Natural killer cell (primary cell): Measurements from ENCODE around the gene RMRP. TPM values are rescaled to one million over a fixed set of nuclear protein-coding genes. Genes with fewer than 3 reads are reported as not detected.
"Not testable (repeated sequence)": the region's sequence is repeated elsewhere in the genome, so short reads cannot be mapped to it uniquely, and the experiment has no call there.

Experiments
- ATAC-seq, 3 donors: fragments of 150-1000 bp in 2 of 3; fragments of 200-7000 bp in 1 of 3; cut with Tn5 transposase; 1 replicate in 1 of 3; 2 replicates in 2 of 3; pipeline ENCODE4 v1.10.0; 2021; ENCODE audit warnings: mild to moderate bottlenecking in 2 of 3, moderate library complexity in 2 of 3
- DNase-seq, 2 donors: peaks; one replicate each; pipeline versions ENCODE4 v3.0.0 to v3.0.0-alpha.2; 2013 to 2021; ENCODE audit warnings: mixed read lengths in 1 of 2
- H3K27ac ChIP-seq: one replicate; pipeline ENCODE4 v1.5.1; 2013; ENCODE audit warnings: mild to moderate bottlenecking, low read length
- H3K27me3 ChIP-seq: one replicate; pipeline ENCODE4 v1.6.1; 2013; ENCODE audit warnings: low read length; ENCODE audit not compliant: control insufficient read depth, insufficient read depth
- H3K36me3 ChIP-seq: one replicate; pipeline ENCODE4 v1.6.1; 2013; ENCODE audit warnings: low read length; ENCODE audit not compliant: control insufficient read depth, insufficient read depth
- H3K4me1 ChIP-seq: one replicate; pipeline ENCODE4 v1.6.1; 2013; ENCODE audit warnings: low read length; ENCODE audit not compliant: control insufficient read depth, insufficient read depth
- H3K4me3 ChIP-seq: one replicate; pipeline ENCODE4 v1.5.1; 2013; ENCODE audit warnings: low read length
- H3K9me3 ChIP-seq: one replicate; pipeline ENCODE4 v1.6.1; 2013; ENCODE audit warnings: low read length; ENCODE audit not compliant: control insufficient read depth, insufficient read depth
- H3K27ac Mint-ChIP-seq, 2 donors: one replicate each; pipeline ENCODE4 v1.8.0; 2022; ENCODE audit warnings: mild to moderate bottlenecking in 2 of 2, mixed read lengths in 2 of 2, moderate library complexity in 1 of 2
- H3K27me3 Mint-ChIP-seq, 2 donors: one replicate each; pipeline ENCODE4 v1.8.0; 2022; ENCODE audit warnings: low read depth in 2 of 2, mixed read lengths in 2 of 2
- H3K36me3 Mint-ChIP-seq: one replicate; pipeline ENCODE4 v1.8.0; 2022; ENCODE audit warnings: mixed read lengths
- H3K4me1 Mint-ChIP-seq, 2 donors: one replicate each; pipeline ENCODE4 v1.8.0; 2022; ENCODE audit warnings: mixed read lengths in 2 of 2
- H3K4me3 Mint-ChIP-seq: one replicate; pipeline ENCODE4 v1.8.0; 2022; ENCODE audit warnings: mild to moderate bottlenecking, moderate library complexity, mixed read lengths
- H3K9me3 Mint-ChIP-seq, 2 donors: one replicate each; pipeline ENCODE4 v1.8.0; 2022; ENCODE audit warnings: mixed read lengths in 2 of 2
- WGBS: methylation state at CpG from one replicate; pipeline ENCODE4 v1.1.7; 2013; ENCODE audit warnings: missing lambda C conversion rate; ENCODE audit not compliant: insufficient coverage; 5-methylcytosine and 5-hydroxymethylcytosine counted together
- intact Hi-C: fragments of 100-400 bp; cut with micrococcal nuclease; formaldehyde crosslinking; loops from one replicate; pipeline ENCODE4 v1.14.2; 2022
- total RNA-seq, 4 donors: library from RNA; stranded (reverse); fragments of 120-200 nt in 1 of 4; gene quantifications; one replicate each; pipeline versions ENCODE4 v1.2.3 to v1.2.4, GENCODE V29; 2013 to 2022
- TF ChIP-seq, protein P1 (sequence below): fragments of 200-600 bp; IDR thresholded peaks from one replicate; pipeline ENCODE4 v1.8.0; 2022; ENCODE audit warnings: antibody characterized with exemption

The RMRP gene
- total RNA-seq, 3 donors from 2014 or later (not counting 1 experiment from before 2014, with no cell fraction given): 5,042 to 6,602 (median 5,874) TPM

DNA sequence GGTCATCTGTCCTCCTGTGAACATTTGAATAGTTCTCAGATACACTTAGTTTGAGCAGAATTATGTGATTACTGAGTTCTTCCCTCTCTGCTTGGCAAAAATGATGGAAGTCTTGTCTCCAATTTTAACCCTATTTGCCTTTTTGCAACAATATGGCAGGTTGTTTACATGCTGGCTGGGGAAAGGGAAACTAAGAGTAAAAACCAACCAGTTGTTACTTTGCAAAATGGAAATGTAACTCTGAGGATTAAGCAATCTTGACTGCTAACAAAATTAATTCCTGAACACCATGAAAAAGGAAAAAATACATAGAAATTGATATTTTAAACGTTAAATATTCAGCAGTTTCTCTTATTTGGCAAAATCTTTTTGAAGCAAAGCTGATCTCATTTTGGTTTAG, 18.2 kb downstream of the RMRP start:
- Histone ChIP-seq H3K27me3 (no peaks in the 10 kb centered on the region), H3K9me3 (no peaks in the 10 kb centered on the region), H3K4me3 (no peak overlapping the region), H3K36me3 (no peaks in the 10 kb centered on the region), H3K27ac (peak overlapping the region; percentile 80), H3K4me1 (peaks cover 54% of the 10 kb centered on the region)
- Mint-ChIP-seq H3K27ac (peak overlapping the region; percentile 94 to 97), H3K36me3 (no peaks in the 10 kb centered on the region), H3K4me1 (peaks cover 72 to 82% of the 10 kb centered on the region in 2 donors), H3K4me3 (peak overlapping the region; percentile 68), H3K9me3 (no peaks in the 10 kb centered on the region), H3K27me3 (no peaks in the 10 kb centered on the region)
- ATAC-seq (peak in 2 of 3 donors; percentile 25 to 27), DNase-seq (no peak)
- WGBS: no CpG with 5 or more reads among the region's 1 CpG
- intact Hi-C loops: no loop called here
- TF ChIP-seq, protein P1, sequence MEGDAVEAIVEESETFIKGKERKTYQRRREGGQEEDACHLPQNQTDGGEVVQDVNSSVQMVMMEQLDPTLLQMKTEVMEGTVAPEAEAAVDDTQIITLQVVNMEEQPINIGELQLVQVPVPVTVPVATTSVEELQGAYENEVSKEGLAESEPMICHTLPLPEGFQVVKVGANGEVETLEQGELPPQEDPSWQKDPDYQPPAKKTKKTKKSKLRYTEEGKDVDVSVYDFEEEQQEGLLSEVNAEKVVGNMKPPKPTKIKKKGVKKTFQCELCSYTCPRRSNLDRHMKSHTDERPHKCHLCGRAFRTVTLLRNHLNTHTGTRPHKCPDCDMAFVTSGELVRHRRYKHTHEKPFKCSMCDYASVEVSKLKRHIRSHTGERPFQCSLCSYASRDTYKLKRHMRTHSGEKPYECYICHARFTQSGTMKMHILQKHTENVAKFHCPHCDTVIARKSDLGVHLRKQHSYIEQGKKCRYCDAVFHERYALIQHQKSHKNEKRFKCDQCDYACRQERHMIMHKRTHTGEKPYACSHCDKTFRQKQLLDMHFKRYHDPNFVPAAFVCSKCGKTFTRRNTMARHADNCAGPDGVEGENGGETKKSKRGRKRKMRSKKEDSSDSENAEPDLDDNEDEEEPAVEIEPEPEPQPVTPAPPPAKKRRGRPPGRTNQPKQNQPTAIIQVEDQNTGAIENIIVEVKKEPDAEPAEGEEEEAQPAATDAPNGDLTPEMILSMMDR: no peak

DNA sequence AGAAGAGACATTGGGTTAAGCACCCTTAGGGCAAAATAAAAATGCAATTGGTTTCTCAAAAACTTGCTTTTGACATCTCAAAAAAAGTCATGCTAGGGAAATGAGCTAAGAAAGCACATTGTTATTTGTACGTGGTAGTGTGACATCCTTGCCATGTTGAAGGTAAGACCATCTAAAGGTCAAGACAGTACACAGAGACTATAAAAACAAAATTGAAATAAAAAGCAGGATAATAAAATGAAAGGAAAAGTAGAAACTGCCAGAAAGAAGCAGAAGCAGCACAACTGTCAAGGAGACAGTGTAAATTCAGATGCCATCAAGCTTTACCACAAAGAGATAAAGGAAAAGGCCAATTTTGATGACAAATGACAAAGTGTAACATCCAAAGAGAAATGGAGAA, 18.6 kb downstream of the RMRP start:
- H3K4me3 Mint-ChIP-seq: peak overlapping the region; percentile 68
- peak overlapping the region; percentile 80 for H3K27ac ChIP-seq
- 14% methylated on average over 1 of the region's 1 CpG for WGBS
- H3K9me3 Mint-ChIP-seq, intact Hi-C loops, H3K27me3 ChIP-seq, DNase-seq, H3K9me3 ChIP-seq, H3K36me3 ChIP-seq, H3K36me3 Mint-ChIP-seq, H3K4me3 ChIP-seq, H3K27me3 Mint-ChIP-seq: not testable (repeated sequence)
- H3K4me1 ChIP-seq: peaks cover 54% of the 10 kb centered on the region
- peak overlapping the region; percentile 94 to 97 for H3K27ac Mint-ChIP-seq
- H3K4me1 Mint-ChIP-seq: peaks cover 69 to 80% of the 10 kb centered on the region in 2 donors
- peak; percentile 70 to 85 (median 74) for ATAC-seq

DNA sequence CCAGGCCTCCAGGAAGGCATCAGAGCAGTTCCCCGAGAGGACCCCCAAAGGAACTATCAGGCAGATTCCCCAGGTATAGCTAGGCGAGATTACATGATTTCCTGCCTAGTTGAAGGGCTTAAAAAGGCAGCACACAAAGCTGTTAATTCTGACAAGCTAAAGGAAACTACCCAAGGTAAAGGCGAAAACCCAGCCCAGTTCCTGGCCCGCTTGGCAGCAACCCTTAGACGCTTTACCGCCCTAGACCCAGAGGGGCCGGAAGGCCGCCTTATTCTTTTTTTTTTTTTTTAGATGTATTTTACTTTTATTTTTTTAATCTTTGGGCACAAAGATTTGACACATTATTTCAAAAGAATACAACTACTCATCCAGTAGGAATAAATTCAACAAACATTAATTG, 19.1 kb downstream of the RMRP start:
- WGBS: 2% methylated on average over 3 of the region's 8 CpGs
- intact Hi-C loops, H3K36me3 Mint-ChIP-seq, H3K9me3 ChIP-seq, H3K27me3 Mint-ChIP-seq, H3K36me3 ChIP-seq, H3K27me3 ChIP-seq, H3K4me3 ChIP-seq, H3K9me3 Mint-ChIP-seq: not testable (repeated sequence)
- Mint-ChIP-seq H3K4me3 (peak overlapping the region; percentile 72), H3K4me1 (peaks cover 68 to 79% of the 10 kb centered on the region in 2 donors), H3K27ac (peak overlapping the region; percentile 94 to 97)
- Histone ChIP-seq H3K27ac (peak overlapping the region; percentile 80), H3K4me1 (peaks cover 51% of the 10 kb centered on the region)
- DNase-seq (peak in 1 of 2 donors; percentile 75), ATAC-seq (peak; percentile 73 to 87 (median 84))

DNA sequence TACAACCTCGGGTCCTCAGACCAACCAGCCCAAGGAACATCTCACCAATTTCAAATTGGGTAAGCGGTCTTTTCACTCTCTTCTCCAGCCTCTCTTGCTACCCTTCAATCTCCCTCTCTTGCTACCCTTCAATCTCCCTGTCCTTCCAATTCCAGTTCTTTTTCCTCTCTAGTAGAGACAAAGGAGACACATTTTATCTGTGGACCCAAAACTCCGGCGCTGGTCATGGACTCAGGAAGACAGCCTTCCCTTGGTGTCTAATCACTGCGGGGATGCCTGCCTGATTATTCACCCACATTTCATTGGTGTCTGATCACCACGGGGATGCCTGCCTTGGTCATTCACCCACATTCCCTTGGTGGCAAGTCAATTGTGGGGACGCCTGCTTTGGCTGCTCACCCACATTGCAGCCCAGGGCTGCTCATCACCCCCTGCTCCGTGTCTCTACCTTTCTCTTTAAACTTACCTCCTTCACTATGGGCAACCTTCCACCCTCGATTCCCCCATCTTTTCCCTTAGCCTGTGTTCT, 20.3 kb downstream of the RMRP start:
- H3K27me3 ChIP-seq, H3K27me3 Mint-ChIP-seq, H3K36me3 Mint-ChIP-seq, DNase-seq, H3K4me3 ChIP-seq, H3K36me3 ChIP-seq, H3K9me3 Mint-ChIP-seq, ATAC-seq, H3K9me3 ChIP-seq, intact Hi-C loops: not testable (repeated sequence)
- Mint-ChIP-seq H3K4me3 (peak overlapping the region; percentile 72), H3K27ac (peak overlapping the region; percentile 94 to 97), H3K4me1 (peaks cover 68 to 69% of the 10 kb centered on the region in 2 donors)
- 95% methylated on average over 9 of the region's 9 CpGs for WGBS
- peak overlapping the region; percentile 80 for H3K27ac ChIP-seq
- H3K4me1 ChIP-seq: peaks cover 42% of the 10 kb centered on the region

DNA sequence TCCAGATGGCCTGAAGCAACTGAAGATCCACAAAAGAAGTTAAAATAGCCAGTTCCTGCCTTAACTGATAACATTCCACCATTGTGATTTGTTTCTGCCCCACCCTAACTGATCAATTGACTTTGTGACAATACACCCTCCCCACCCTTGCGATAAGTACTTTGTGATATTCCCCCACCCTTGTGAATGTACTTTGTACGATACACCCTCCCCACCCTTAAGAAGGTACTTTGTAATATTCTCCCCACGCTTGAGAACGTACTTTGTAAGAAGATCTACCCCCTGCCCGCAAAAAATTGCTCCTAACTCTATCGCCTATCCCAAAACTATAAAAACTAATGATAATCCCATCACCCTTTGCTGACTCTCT, 21.0 kb downstream of the RMRP start:
- intact Hi-C loops, H3K27me3 Mint-ChIP-seq, DNase-seq, ATAC-seq, H3K36me3 Mint-ChIP-seq, H3K9me3 ChIP-seq, H3K9me3 Mint-ChIP-seq, H3K27me3 ChIP-seq, H3K36me3 ChIP-seq, H3K4me3 ChIP-seq: not testable (repeated sequence)
- H3K4me1 Mint-ChIP-seq: peaks cover 67% of the 10 kb centered on the region in 2 donors
- H3K4me1 ChIP-seq: peaks cover 42% of the 10 kb centered on the region
- H3K27ac ChIP-seq: peak overlapping the region; percentile 80
- H3K4me3 Mint-ChIP-seq: peak overlapping the region; percentile 76
- WGBS: 95% methylated on average over 6 of the region's 6 CpGs
- H3K27ac Mint-ChIP-seq: peak overlapping the region; percentile 94 to 97
